H9 (cell line): ENCODE data around the gene TMEM270. TPM values are rescaled to one million over a fixed set of nuclear protein-coding genes. Genes with fewer than 3 reads are reported as not detected.

Source experiments
- DNase-seq: peaks from one replicate; pipeline ENCODE4 v3.0.0-alpha.2; 2017
- H2AFZ ChIP-seq: one replicate; pipeline ENCODE4 v1.6.1; 2013; ENCODE audit warnings: mild to moderate bottlenecking, low read length, control low read depth, moderate library complexity
- H2AK5ac ChIP-seq: 2 replicates; pipeline ENCODE4 v1.6.1; 2013; ENCODE audit warnings: low read length, control low read depth, mixed read lengths; ENCODE audit not compliant: insufficient read length
- H2BK120ac ChIP-seq: one replicate; pipeline ENCODE4 v1.6.1; 2013; ENCODE audit warnings: low read depth, mild to moderate bottlenecking, low read length, control low read depth, inconsistent platforms; ENCODE audit not compliant: poor library complexity, severe bottlenecking
- H2BK12ac ChIP-seq: 2 replicates; pipeline ENCODE4 v1.6.1; 2013; ENCODE audit warnings: low read length, control low read depth, mixed read lengths, low read depth; ENCODE audit not compliant: insufficient read length
- H2BK15ac ChIP-seq: 2 replicates; pipeline ENCODE4 v1.6.1; 2013; ENCODE audit warnings: low read depth, low read length, control low read depth
- H2BK20ac ChIP-seq: one replicate; pipeline ENCODE4 v1.6.1; 2013; ENCODE audit warnings: low read depth, mild to moderate bottlenecking, low read length, control low read depth, inconsistent platforms; ENCODE audit not compliant: poor library complexity, severe bottlenecking
- H2BK5ac ChIP-seq: 2 replicates; pipeline ENCODE4 v1.6.1; 2013; ENCODE audit warnings: low read length, control low read depth, mixed read lengths; ENCODE audit not compliant: insufficient read length
- H3K14ac ChIP-seq: 2 replicates; pipeline ENCODE4 v1.6.1; 2013; ENCODE audit warnings: low read length, control low read depth; ENCODE audit not compliant: insufficient read depth
- H3K18ac ChIP-seq: 2 replicates; pipeline ENCODE4 v1.6.1; 2013; ENCODE audit warnings: low read depth, mild to moderate bottlenecking, mixed read lengths, low read length, control low read depth; ENCODE audit not compliant: insufficient read length
- H3K23ac ChIP-seq: 2 replicates; pipeline ENCODE4 v1.6.1; 2013; ENCODE audit warnings: low read length, control low read depth, mixed read lengths, low read depth; ENCODE audit not compliant: insufficient read length
- H3K23me2 ChIP-seq: 2 replicates; pipeline ENCODE4 v1.6.1; 2013; ENCODE audit warnings: low read depth, mild to moderate bottlenecking, mixed read lengths, low read length, control low read depth; ENCODE audit not compliant: insufficient read length, poor library complexity, severe bottlenecking
- H3K27ac ChIP-seq: 2 replicates; pipeline ENCODE4 v1.5.1; 2013; ENCODE audit warnings: low read length, control low read depth, mixed read lengths, low read depth; ENCODE audit not compliant: insufficient read length
- H3K27me3 ChIP-seq: 2 replicates; pipeline ENCODE4 v1.6.1; 2013; ENCODE audit warnings: low read length, control low read depth, inconsistent platforms; ENCODE audit not compliant: insufficient read depth
- H3K4ac ChIP-seq: 2 replicates; pipeline ENCODE4 v1.6.1; 2013; ENCODE audit warnings: low read depth, mild to moderate bottlenecking, control low read depth, inconsistent platforms, low read length, moderate library complexity
- H3K4me1 ChIP-seq: 2 replicates; pipeline ENCODE4 v1.6.1; 2013; ENCODE audit warnings: low read length, control low read depth, inconsistent platforms; ENCODE audit not compliant: insufficient read depth
- H3K4me2 ChIP-seq: 2 replicates; pipeline ENCODE4 v1.6.1; 2013; ENCODE audit warnings: low read length, control low read depth, mixed read lengths; ENCODE audit not compliant: insufficient read length, insufficient read depth
- H3K56ac ChIP-seq: 2 replicates; pipeline ENCODE4 v1.6.1; 2013; ENCODE audit warnings: low read depth, mild to moderate bottlenecking, mixed read lengths, low read length, control low read depth; ENCODE audit not compliant: insufficient read length
- H3K79me1 ChIP-seq: 2 replicates; pipeline ENCODE4 v1.6.1; 2013; ENCODE audit warnings: low read depth, mild to moderate bottlenecking, moderate library complexity, low read length, control low read depth, inconsistent platforms; ENCODE audit not compliant: insufficient read depth, poor library complexity, severe bottlenecking
- H3K79me2 ChIP-seq: 2 replicates; pipeline ENCODE4 v1.6.1; 2013; ENCODE audit warnings: low read length, control low read depth, inconsistent platforms; ENCODE audit not compliant: insufficient read depth
- H3K9ac ChIP-seq: 2 replicates; pipeline ENCODE4 v1.6.1; 2013; ENCODE audit warnings: low read length, control low read depth, mixed read lengths; ENCODE audit not compliant: insufficient read length; ENCODE audit errors: extremely low read depth
- H3K9me3 ChIP-seq: one replicate; pipeline ENCODE4 v1.6.1; 2013; ENCODE audit warnings: low read depth, low read length, inconsistent platforms; ENCODE audit not compliant: control insufficient read depth
- H3T11ph ChIP-seq: one replicate; pipeline ENCODE4 v1.6.1; 2013; ENCODE audit warnings: mild to moderate bottlenecking, low read length, control low read depth, inconsistent platforms
- H4K20me1 ChIP-seq: one replicate; pipeline ENCODE4 v1.6.1; 2013; ENCODE audit not compliant: control insufficient read depth, insufficient read length, insufficient read depth
- H4K5ac ChIP-seq: 2 replicates; pipeline ENCODE4 v1.6.1; 2013; ENCODE audit warnings: low read depth, mild to moderate bottlenecking, mixed read lengths, low read length, control low read depth; ENCODE audit not compliant: insufficient read length
- H4K8ac ChIP-seq: replicated peaks from 2 replicates; pipeline ENCODE4 v1.6.1; 2013; ENCODE audit warnings: low read length, control low read depth, mixed read lengths, low read depth; ENCODE audit not compliant: insufficient read length
- H4K91ac ChIP-seq: 2 replicates; pipeline ENCODE4 v1.6.1; 2013; ENCODE audit warnings: low read depth, mild to moderate bottlenecking, moderate library complexity, mixed read lengths, low read length, control low read depth; ENCODE audit not compliant: insufficient read length
- H3K27ac Mint-ChIP-seq, 3 experiments: 2 replicates in 2 of 3; 3 replicates in 1 of 3; pipeline ENCODE4 v1.8.0; 2020 to 2021; ENCODE audit warnings: mixed read lengths in 3 of 3, mild to moderate bottlenecking in 1 of 3, moderate library complexity in 1 of 3
- H3K27me3 Mint-ChIP-seq: 2 replicates; pipeline ENCODE4 v1.8.0; 2021; ENCODE audit warnings: low read depth, mild to moderate bottlenecking, moderate library complexity, mixed read lengths
- H3K36me3 Mint-ChIP-seq, 3 experiments: 2 replicates in 2 of 3; 3 replicates in 1 of 3; pipeline ENCODE4 v1.8.0; 2020 to 2021; ENCODE audit warnings: low read depth in 3 of 3, mixed read lengths in 3 of 3; ENCODE audit not compliant: insufficient read depth in 1 of 3
- H3K4me1 Mint-ChIP-seq, 2 experiments: 2 replicates each; pipeline ENCODE4 v1.8.0; 2020; ENCODE audit warnings: mixed read lengths in 2 of 2
- H3K4me3 Mint-ChIP-seq, 2 experiments: 2 replicates in 1 of 2; 3 replicates in 1 of 2; pipeline ENCODE4 v1.8.0; 2020 to 2021; ENCODE audit warnings: mild to moderate bottlenecking in 2 of 2, mixed read lengths in 2 of 2, moderate library complexity in 1 of 2
- H3K9me3 Mint-ChIP-seq, 2 experiments: 2 replicates in 1 of 2; 3 replicates in 1 of 2; pipeline ENCODE4 v1.8.0; 2020; ENCODE audit warnings: mild to moderate bottlenecking in 2 of 2, mixed read lengths in 2 of 2, moderate library complexity in 1 of 2
- WGBS: extraction: QIAGEN DNeasy Blood & Tissue Kit; methylation state at CpG from one replicate; pipeline ENCODE4 v1.1.7; 2013; ENCODE audit warnings: missing lambda C conversion rate, low lambda C conversion rate, mixed read lengths; ENCODE audit not compliant: insufficient read length; ENCODE audit errors: extremely low coverage; 5-methylcytosine and 5-hydroxymethylcytosine counted together
- total RNA-seq: library from RNA; stranded (reverse); gene quantifications from 2 replicates; pipeline ENCODE4 v1.2.1, GENCODE V29; 2021
- TF ChIP-seq, protein P1 (sequence below): fragments of 200-600 bp; sonication (generic); conservative IDR thresholded peaks from 3 replicates; pipeline ENCODE4 v1.8.0; 2021; ENCODE audit warnings: antibody characterized with exemption, mild to moderate bottlenecking

The TMEM270 gene
- total RNA-seq, 1 experiment from 2014 or later = not detected

DNA sequence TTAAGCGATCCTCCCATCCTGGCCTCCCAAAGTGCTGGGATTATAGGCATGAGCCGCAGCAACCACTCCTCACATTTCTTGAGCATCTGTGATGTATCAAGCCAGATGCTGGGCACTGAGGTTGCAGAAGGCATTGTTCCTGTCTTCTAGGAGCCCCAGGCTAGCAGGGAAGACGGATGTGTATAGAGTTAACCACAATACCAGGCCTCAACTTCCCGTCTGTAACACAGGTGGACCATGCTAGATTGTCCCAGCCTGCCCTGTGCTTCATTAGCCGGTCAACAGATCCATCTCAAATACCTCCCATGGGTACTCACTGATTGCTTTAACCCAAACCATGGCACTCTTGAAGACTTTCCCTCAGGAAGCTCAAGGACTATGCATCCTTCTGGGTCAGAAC lies 32.0 kb upstream of the TMEM270 start:
- Histone ChIP-seq H3K9ac (no peak overlapping the region), H3K23me2 (peaks cover 9% of the 10 kb centered on the region), H2BK15ac (no peak overlapping the region), H3K56ac (no peak overlapping the region), H3K4me2 (no peak overlapping the region), H4K8ac (no peak overlapping the region), H4K91ac (no peak overlapping the region), H3K79me2 (no peaks in the 10 kb centered on the region), H2BK5ac (no peak overlapping the region), H2AK5ac (no peak overlapping the region), H3K4ac (no peak overlapping the region; the same call in 1 of the 2 replicates), H2BK20ac (no peak overlapping the region), H3K79me1 (no peaks in the 10 kb centered on the region), H3K9me3 (no peaks in the 10 kb centered on the region), H3T11ph (no peak overlapping the region), H3K18ac (no peak overlapping the region), H2BK12ac (peak overlapping the region; percentile 18), H3K14ac (no peak overlapping the region; the same call in 1 of the 2 replicates), H2BK120ac (no peak overlapping the region), H3K4me1 (peaks cover 17% of the 10 kb centered on the region), H3K27ac (no peak overlapping the region), H2AFZ (no peak overlapping the region), H3K27me3 (no peaks in the 10 kb centered on the region), H4K5ac (no peak overlapping the region), H3K23ac (no peak overlapping the region), H4K20me1 (no peaks in the 10 kb centered on the region)
- Mint-ChIP-seq H3K36me3 (peaks cover 0 to 5% (median 2%) of the 10 kb centered on the region in 3 experiments; a peak in 3 of 7 replicates), H3K4me3 (no peak overlapping the region), H3K9me3 (peaks cover 0 to 4% of the 10 kb centered on the region in 2 experiments; a peak in 3 of 5 replicates), H3K27ac (peak overlapping the region in 1 of 3 experiments; percentile 79; a peak in 2 of 7 replicates), H3K4me1 (peaks cover 67 to 75% of the 10 kb centered on the region in 2 experiments), H3K27me3 (peaks cover 18% of the 10 kb centered on the region)
- DNase-seq = no peak
- TF ChIP-seq, protein P1, sequence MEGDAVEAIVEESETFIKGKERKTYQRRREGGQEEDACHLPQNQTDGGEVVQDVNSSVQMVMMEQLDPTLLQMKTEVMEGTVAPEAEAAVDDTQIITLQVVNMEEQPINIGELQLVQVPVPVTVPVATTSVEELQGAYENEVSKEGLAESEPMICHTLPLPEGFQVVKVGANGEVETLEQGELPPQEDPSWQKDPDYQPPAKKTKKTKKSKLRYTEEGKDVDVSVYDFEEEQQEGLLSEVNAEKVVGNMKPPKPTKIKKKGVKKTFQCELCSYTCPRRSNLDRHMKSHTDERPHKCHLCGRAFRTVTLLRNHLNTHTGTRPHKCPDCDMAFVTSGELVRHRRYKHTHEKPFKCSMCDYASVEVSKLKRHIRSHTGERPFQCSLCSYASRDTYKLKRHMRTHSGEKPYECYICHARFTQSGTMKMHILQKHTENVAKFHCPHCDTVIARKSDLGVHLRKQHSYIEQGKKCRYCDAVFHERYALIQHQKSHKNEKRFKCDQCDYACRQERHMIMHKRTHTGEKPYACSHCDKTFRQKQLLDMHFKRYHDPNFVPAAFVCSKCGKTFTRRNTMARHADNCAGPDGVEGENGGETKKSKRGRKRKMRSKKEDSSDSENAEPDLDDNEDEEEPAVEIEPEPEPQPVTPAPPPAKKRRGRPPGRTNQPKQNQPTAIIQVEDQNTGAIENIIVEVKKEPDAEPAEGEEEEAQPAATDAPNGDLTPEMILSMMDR = no peak
- WGBS = no CpG with 5 or more reads among the region's 5 CpGs
